Gastrocnemius medialis (tissue), 4 donors: ENCODE results near the gene MC3R. TPM values are rescaled to one million over a fixed set of nuclear protein-coding genes. Genes with fewer than 3 reads are reported as not detected.

ENCODE experiments used
- ATAC-seq, 2 donors: fragments of 150-250 bp; one replicate each; pipeline ENCODE4 v1.9.1; 2016
- DNase-seq, 2 donors: peaks; one replicate each; pipeline ENCODE4 v3.0.0-alpha.2; 2019
- H3K27ac ChIP-seq, 4 donors: fragments of 200-600 bp; sonication (generic); 1 replicate in 1 of 4; 2 replicates in 3 of 4; pipeline ENCODE4 v1.5.1; 2016 to 2018; ENCODE audit warnings: mild to moderate bottlenecking in 2 of 4, moderate library complexity in 1 of 4
- H3K27me3 ChIP-seq, 3 donors: fragments of 200-600 bp; sonication (generic) in 2 of 3; 1 replicate in 1 of 3; 2 replicates in 2 of 3; pipeline versions ENCODE4 v1.5.1 to v1.6.0; 2016 to 2019; ENCODE audit warnings: mild to moderate bottlenecking in 1 of 3, moderate library complexity in 1 of 3
- H3K36me3 ChIP-seq, 2 donors: fragments of 200-600 bp; sonication (generic) in 1 of 2; one replicate each; pipeline ENCODE4 v1.5.1; 2017 to 2018
- H3K4me1 ChIP-seq, 2 donors: fragments of 200-600 bp; sonication (generic) in 1 of 2; one replicate each; pipeline ENCODE4 v1.5.1; 2016 to 2017; ENCODE audit warnings: mild to moderate bottlenecking in 2 of 2
- H3K4me3 ChIP-seq, 4 donors: fragments of 200-600 bp; sonication (generic) in 3 of 4; 1 replicate in 1 of 4; 2 replicates in 3 of 4; pipeline ENCODE4 v1.5.1; 2016 to 2019; ENCODE audit warnings: mild to moderate bottlenecking in 2 of 4
- H3K9me3 ChIP-seq, 3 donors: fragments of 200-600 bp; sonication (generic) in 2 of 3; 1 replicate in 1 of 3; 2 replicates in 2 of 3; pipeline ENCODE4 v1.5.1; 2016 to 2019
- POLR2A ChIP-seq, 2 donors: fragments of 450-650 bp; IDR thresholded peaks; one replicate each; pipeline ENCODE4 v1.6.1; 2017; ENCODE audit warnings: antibody characterized with exemption in 2 of 2, mild to moderate bottlenecking in 2 of 2, moderate library complexity in 2 of 2
- in situ Hi-C, 4 donors: fragments of 200-750 bp; cut with MboI; loops; one replicate each; pipeline versions ENCODE4 v1.15.0 to v1.8.0; 2017; ENCODE audit warnings: low sequenced_read_pairs in 4 of 4
- intact Hi-C: fragments of 100-400 bp; cut with DNase I; formaldehyde crosslinking; loops from one replicate; pipeline ENCODE4 v1.15.1; 2023; ENCODE audit warnings: low total_unique reads
- total RNA-seq, 4 donors: library from RNA; depleted of rRNA; stranded (reverse); fragments of >200 nt; gene quantifications; one replicate each; pipeline versions ENCODE4 v1.1.0 to v1.2.3, GENCODE V29; 2016
- TF ChIP-seq, protein P1 (sequence below), 5 experiments: fragments of 450-650 bp in 3 of 5; fragments of 200-600 bp in 2 of 5; sonication (generic) in 2 of 5; IDR thresholded peaks in 4 of 5; conservative IDR thresholded peaks in 1 of 5; 1 replicate in 4 of 5; 2 replicates in 1 of 5; pipeline ENCODE4 v1.5.1; 2016 to 2019; ENCODE audit warnings: antibody characterized with exemption in 5 of 5, mild to moderate bottlenecking in 3 of 5, moderate library complexity in 3 of 5

MC3R gene
- total RNA-seq, 4 donors from 2014 or later, result not detected

DNA sequence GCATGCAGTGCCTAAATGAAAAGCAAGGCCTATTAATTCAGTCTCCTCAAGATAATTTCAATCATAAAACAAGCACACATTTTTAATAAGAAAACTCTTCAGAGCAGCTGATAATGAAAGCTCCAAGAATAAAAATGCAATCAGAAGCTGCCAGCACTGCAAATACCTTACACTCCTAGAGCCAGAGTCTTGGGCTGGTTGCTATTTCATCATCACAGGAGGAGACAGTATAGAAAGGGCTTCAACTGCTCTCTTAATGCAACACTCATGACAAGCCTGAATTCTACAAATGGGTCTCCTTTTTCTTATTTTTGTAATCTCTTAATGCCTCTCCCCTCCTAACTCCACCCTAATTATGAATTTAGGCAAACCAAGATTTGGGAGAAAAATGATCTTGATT is 11.2 kb upstream of the MC3R start:
- intact Hi-C loops (no loop called here), in situ Hi-C loops (no loop called here)
- Histone ChIP-seq H3K27ac (no peak overlapping the region), H3K27me3 (no peaks in the 10 kb centered on the region), H3K9me3 (no peaks in the 10 kb centered on the region), H3K4me3 (no peak overlapping the region), H3K36me3 (no peaks in the 10 kb centered on the region), H3K4me1 (no peaks in the 10 kb centered on the region)
- ATAC-seq (no peak), DNase-seq (no peak)
- no peak for TF ChIP-seq POLR2A (IDR thresholded peaks at IDR 0.05)
- TF ChIP-seq, protein P1, sequence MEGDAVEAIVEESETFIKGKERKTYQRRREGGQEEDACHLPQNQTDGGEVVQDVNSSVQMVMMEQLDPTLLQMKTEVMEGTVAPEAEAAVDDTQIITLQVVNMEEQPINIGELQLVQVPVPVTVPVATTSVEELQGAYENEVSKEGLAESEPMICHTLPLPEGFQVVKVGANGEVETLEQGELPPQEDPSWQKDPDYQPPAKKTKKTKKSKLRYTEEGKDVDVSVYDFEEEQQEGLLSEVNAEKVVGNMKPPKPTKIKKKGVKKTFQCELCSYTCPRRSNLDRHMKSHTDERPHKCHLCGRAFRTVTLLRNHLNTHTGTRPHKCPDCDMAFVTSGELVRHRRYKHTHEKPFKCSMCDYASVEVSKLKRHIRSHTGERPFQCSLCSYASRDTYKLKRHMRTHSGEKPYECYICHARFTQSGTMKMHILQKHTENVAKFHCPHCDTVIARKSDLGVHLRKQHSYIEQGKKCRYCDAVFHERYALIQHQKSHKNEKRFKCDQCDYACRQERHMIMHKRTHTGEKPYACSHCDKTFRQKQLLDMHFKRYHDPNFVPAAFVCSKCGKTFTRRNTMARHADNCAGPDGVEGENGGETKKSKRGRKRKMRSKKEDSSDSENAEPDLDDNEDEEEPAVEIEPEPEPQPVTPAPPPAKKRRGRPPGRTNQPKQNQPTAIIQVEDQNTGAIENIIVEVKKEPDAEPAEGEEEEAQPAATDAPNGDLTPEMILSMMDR (IDR thresholded peaks at IDR 0.05 in 4 of 5, conservative IDR thresholded peaks at IDR 0.05 in 1 of 5), result no peak

DNA sequence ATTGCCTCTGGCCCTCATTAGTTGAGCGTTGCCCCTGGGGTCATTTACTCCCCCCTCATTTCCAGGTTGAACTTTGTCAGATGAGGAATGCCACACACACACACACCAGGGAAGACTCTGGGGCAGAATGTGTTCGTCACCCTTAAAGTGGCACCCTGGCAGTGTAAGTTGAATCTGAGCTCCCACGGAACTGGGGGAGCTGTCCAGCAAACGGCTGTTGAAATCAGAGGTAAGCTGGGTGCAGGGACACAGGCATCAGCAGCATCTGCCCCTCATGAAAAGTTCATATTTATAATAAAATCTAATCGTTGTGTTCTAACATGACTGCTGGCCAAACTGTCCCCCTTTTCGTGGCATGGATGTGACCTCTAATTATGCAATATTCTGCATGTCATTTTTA is 4.3 kb upstream of the MC3R start:
- no peaks in the 10 kb centered on the region for H3K9me3 ChIP-seq
- TF ChIP-seq, protein P1 (IDR thresholded peaks at IDR 0.05 in 4 of 5, conservative IDR thresholded peaks at IDR 0.05 in 1 of 5), result no peak
- no peak for TF ChIP-seq POLR2A (IDR thresholded peaks at IDR 0.05)
- H3K4me3 ChIP-seq, result no peak overlapping the region
- no peaks in the 10 kb centered on the region for H3K4me1 ChIP-seq
- intact Hi-C loops, result no loop called here
- no peaks in the 10 kb centered on the region for H3K36me3 ChIP-seq
- no peak overlapping the region for H3K27ac ChIP-seq
- DNase-seq, result no peak
- in situ Hi-C loops, result no loop called here
- ATAC-seq, result no peak
- peaks cover 0 to 4% (median 0%) of the 10 kb centered on the region in 3 donors for H3K27me3 ChIP-seq

DNA sequence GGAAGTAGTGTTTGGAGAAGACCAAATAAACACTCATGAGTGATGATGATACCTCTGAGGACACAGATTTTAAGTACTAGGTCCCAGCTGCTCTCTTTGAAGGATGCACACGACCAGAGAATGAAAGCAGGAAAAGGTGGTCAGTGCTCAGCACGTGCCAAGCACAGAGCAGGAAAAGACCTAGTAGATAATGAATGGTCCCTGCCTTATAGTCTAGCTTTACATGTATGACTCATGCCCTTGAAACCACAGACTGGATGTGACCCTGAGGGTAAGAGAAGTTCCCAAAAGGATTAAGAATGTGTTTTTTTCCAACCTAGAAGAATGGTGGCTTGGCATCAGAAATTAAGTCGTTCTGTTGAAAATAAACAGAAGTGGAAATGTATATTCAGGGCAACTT is 2.8 kb upstream of the MC3R start:
- H3K9me3 ChIP-seq, result no peaks in the 10 kb centered on the region
- H3K27ac ChIP-seq, result no peak overlapping the region
- no peaks in the 10 kb centered on the region for H3K36me3 ChIP-seq
- peaks cover 0 to 4% (median 0%) of the 10 kb centered on the region in 3 donors for H3K27me3 ChIP-seq
- in situ Hi-C loops, result no loop called here
- intact Hi-C loops, result no loop called here
- H3K4me3 ChIP-seq, result no peak overlapping the region
- no peak for DNase-seq
- no peaks in the 10 kb centered on the region for H3K4me1 ChIP-seq
- TF ChIP-seq, protein P1 (IDR thresholded peaks at IDR 0.05 in 4 of 5, conservative IDR thresholded peaks at IDR 0.05 in 1 of 5), result no peak
- TF ChIP-seq POLR2A (IDR thresholded peaks at IDR 0.05), result no peak
- ATAC-seq, result no peak

DNA sequence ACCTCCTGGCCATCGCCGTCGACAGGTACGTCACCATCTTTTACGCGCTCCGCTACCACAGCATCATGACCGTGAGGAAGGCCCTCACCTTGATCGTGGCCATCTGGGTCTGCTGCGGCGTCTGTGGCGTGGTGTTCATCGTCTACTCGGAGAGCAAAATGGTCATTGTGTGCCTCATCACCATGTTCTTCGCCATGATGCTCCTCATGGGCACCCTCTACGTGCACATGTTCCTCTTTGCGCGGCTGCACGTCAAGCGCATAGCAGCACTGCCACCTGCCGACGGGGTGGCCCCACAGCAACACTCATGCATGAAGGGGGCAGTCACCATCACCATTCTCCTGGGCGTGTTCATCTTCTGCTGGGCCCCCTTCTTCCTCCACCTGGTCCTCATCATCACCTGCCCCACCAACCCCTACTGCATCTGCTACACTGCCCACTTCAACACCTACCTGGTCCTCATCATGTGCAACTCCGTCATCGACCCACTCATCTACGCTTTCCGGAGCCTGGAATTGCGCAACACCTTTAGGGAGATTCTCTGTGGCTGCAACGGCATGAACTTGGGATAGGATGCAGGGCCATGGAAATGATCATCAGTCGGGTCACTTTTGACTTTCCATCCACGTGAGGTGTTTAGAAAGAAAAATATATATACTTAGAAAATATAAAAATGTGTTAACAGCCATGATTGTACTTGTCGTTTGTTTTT is 868 bp downstream of the MC3R start:
- no peak for DNase-seq
- Histone ChIP-seq H3K9me3 (no peaks in the 10 kb centered on the region), H3K4me1 (no peaks in the 10 kb centered on the region), H3K27me3 (peaks cover 0 to 4% (median 0%) of the 10 kb centered on the region in 3 donors), H3K27ac (no peak overlapping the region), H3K36me3 (no peaks in the 10 kb centered on the region), H3K4me3 (no peak overlapping the region)
- in situ Hi-C loops (no loop called here), intact Hi-C loops (no loop called here)
- TF ChIP-seq, protein P1 (IDR thresholded peaks at IDR 0.05 in 4 of 5, conservative IDR thresholded peaks at IDR 0.05 in 1 of 5), result no peak
- TF ChIP-seq POLR2A (IDR thresholded peaks at IDR 0.05), result no peak
- no peak for ATAC-seq

DNA sequence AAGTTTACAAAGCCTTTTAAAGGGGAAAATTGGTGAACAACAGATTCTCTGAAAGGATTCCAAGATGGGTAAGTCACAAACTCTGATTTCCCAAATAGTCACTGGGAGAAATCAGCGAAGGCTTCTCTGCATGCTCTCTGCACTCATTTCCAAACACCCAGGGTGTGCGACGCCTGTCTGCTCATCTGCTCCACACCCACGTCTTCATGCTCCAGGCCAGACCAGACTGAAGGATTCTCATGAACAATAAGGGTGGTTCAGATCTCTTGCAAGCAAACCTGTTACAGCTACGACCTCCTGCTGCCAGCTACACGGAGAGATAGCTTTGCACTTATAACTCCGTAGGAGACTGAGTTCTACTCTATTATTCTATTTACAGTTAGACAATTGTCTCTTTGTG is 1.4 kb downstream of the MC3R start:
- no peak for ATAC-seq
- intact Hi-C loops, result no loop called here

More for the DNA sequence above, 1.4 kb downstream of the MC3R start:
- TF ChIP-seq POLR2A (IDR thresholded peaks at IDR 0.05), result no peak
- TF ChIP-seq, protein P1 (IDR thresholded peaks at IDR 0.05 in 4 of 5, conservative IDR thresholded peaks at IDR 0.05 in 1 of 5), result no peak
- in situ Hi-C loops, result no loop called here
- Histone ChIP-seq H3K4me3 (no peak overlapping the region), H3K4me1 (no peaks in the 10 kb centered on the region), H3K36me3 (no peaks in the 10 kb centered on the region), H3K27me3 (peaks cover 0 to 4% (median 0%) of the 10 kb centered on the region in 3 donors), H3K27ac (no peak overlapping the region), H3K9me3 (no peaks in the 10 kb centered on the region)
- no peak for DNase-seq
